HG03378 (cell line): ENCODE measurements around the gene CREB3L4.

Experiments used
- ATAC-seq: cut with Tn5 transposase; IDR thresholded peaks from one replicate; pipeline ENCODE4 v1.9.1; 2021; ENCODE audit warnings: mild to moderate bottlenecking, moderate library complexity; ENCODE audit not compliant: unreplicated experiment

Gene CREB3L4, protein sequence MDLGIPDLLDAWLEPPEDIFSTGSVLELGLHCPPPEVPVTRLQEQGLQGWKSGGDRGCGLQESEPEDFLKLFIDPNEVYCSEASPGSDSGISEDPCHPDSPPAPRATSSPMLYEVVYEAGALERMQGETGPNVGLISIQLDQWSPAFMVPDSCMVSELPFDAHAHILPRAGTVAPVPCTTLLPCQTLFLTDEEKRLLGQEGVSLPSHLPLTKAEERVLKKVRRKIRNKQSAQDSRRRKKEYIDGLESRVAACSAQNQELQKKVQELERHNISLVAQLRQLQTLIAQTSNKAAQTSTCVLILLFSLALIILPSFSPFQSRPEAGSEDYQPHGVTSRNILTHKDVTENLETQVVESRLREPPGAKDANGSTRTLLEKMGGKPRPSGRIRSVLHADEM

DNA sequence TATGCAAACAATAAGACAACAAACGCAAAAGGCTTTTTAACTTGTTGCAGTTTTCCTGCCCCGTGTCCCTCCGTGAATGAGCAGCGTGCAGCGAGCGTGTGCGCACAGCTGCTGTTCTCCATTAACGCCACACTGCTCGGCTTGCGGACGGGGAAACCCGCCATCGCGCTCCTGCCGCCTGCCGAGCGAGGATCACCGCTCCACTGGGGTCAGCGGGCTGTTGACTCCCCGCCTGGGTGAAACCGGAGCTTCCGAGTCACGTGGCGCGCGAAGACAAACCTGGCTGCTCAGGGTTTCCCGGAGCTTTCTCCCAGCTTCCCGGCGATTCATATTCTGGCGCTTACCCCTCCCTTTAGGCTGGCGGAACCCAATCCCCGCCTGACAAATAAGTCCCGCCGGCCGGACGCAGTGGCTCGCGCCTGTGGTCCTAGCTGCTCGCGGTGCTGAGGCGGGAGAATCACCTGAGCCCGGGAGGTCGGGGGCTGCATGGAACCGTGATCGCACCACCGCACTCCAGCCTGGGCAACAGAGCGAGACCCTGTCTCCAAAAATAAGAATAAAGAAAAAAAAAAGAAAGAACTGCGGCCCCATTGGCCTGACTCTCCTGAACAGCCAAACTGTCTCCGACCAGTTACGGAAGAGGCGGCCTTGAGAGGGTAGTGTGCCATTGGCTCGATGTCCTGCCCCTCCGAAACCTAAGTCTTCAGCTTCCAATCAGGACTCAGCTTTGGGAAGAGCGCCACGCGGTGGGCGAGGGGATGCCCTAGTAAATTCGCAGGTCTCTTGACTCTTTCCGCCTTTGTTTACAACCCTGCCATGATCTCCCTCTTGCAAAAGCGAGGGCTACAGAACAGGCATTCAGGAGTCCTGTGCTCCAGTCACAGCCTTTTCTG lies at the start of gene CREB3L4:
Gene CREB3L4 (plus strand): TSS at position 796 of the 893 bp plus-strand sequence. CDS start 624 bp downstream, outside the sequence.
- ATAC-seq: peak; percentile 76

DNA sequence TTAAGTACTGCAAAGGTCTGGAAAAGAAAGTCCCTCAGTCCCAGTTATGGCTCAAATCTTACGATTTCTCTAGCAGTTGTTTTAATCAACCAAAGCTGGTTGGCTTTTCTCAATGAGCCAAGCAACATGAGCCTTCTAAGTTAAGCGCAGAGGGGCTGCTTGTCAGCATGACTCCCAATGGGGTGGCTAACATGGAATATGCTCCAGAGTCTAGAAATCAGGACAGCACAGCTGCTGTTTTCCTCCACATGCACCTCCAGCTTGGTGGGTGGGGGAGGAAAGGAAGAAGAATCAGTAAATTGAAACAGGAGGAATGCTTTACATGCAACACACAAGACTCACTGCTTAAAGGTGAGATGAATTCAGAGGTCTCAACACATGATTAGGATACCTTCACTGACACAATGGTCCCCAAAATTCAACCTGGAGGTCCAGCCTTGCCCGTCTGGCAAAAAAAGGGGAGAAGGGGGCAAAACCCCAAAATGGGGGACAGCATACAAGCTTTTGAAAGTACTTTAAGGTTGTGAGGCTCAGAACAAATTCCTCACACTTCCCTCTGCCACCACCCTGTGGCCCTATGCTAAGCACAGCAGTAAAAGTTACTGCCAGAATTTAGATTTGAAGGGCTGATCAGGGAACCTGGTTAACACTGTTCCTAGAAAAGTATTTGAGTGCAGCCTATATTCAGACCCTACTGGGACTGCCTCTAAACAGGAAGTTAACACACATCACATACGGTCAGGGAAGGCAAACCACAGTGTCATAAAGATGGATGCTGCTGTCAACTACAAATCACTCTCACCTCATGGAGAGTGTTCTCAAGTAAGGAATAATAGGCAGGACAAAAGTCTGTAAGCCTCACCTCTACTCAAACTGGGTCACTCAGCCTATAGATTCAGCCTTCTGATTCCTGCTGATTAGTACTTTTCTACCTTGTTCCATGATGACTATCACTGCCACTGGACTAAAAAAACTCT lies 47.5 kb upstream of the CREB3L4 start:
- no peak for ATAC-seq

DNA sequence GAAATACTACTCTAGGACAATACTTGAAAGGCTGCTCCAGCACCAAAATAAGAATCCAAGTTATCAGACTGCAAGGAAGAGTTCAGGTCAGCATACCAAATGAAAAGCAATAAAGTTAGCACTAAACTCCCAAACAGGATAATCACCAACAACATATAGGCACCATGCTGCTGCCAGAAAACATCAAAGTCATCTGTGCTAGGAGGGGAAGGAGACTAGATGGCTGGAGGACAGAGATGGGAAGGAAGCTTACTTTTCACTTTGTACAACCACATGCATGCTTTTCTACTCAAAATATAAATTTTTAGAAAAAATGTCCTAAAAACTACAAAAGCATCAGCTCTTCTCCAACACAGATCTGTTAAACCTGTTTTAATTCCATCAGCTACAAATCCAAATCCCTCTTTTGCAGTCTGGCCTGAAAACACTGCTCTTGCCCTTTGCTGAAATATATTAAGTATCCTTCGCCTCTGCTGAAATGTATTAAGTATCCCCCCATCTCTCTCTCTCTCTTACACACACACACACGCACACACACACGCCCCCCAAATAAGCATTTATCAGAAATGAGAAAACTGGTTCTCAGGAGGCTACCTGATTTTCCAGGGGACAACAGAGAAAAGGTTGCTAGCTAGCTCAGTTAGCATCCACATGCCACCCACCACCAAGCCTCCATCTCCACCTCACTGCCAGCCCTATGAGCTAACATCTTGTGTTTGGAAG lies 46.5 kb upstream of the CREB3L4 start:
- no peak for ATAC-seq

DNA sequence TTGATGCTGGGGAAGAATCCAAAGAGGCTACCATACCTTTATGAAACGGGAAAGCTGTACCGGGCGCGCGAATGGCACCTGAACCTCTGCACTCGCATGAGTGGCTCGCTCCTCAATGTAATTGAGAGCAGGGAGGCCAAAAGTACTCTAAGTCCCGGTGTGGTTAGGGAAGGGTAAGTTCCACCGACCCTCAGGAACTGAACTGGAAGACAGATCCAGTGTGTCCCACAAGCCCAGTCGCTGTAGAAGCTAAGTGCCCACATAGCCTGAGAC lies 46.0 kb upstream of the CREB3L4 start:
- no peak for ATAC-seq

DNA sequence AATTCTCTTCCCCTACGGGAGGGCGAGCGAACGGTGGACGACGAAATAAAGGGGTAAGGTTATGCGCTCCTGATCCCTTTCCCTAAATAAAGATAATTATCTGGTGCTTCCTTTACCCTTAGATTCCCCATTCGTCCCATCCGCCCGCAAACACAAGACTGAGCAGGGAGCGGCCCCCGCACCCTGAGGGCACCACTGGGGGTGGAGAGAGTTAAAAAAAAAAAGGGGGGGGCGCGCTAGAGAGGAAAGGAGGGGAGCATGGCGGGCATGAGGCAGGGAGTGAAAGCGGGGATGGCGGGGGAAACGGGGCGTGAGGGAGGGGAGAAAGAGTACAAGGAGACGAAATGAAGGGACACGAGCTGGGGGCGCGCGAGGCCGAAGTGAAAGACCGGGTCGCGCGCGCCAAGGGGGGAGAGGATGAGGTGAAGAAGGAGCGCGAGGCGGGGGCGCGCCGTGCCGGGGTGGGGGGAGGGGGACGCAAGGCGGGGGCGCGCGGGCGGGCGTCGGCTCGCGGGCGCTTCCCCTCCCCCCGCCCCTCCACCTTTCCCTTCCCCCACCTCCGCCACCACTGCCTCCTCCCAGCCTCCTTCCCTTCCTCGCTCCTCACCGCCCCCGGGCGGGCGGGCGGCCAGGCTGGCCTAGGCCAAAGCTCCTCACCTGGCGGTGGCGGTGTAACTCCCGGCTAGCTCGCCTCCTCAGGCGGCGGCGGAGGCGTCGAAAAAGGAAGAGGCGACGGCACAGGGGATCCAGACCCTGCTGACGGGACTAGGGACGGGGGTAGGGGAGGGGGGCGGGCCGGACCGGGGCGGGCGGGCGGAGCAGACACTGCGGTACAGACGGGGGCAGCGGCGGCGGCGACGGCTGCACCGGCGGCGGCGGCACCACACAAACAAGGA lies 45.4 kb upstream of the CREB3L4 start:
- ATAC-seq: peak; percentile 3

DNA sequence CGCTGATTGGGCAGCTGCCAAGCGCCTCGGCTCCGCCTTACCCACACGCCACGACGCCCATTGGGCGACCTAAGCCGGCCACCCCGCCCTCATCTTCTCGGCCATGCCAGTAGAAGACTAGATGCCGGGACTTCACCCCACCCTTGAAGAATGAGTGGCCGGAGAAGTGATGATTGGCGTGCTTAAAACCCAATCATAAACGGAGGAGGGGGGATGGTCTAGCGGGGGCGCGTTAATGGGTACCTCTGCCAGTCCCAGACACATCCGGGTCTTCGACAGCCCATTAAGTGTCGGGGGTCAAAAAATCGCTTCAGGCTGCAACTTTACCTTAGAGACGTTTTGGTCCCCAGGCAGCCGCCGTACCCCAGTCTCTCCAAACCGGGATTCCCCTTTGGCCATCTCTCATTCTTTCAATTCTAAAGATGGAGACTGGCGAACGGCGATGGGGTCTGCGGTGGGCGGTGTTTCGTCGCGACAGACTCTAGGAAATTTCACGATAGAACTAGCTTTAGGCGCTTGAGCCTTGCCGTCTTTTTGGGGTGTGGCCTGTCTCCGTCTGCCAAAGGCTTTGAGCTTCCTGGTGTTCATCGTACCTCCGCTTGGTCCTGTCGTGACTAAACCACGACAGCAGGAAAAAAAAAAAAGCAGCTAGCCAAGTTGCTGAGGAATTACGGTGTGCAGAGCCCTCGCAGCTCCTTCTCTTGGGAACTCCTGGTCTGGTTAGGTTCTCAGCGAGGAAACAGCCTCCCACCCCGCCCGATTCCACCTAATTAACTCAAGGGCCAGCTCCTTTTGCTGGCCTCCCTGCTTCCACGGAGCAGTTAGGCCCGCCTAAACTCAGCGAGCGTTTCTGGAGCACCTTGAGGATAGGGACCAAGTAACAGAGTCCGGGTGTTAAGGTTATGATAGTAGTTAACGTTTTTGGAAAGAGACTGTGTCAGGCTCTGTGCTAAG lies 44.5 kb upstream of the CREB3L4 start, which contains the start of gene GATAD2B:
Gene GATAD2B (minus strand): TSS at position 1 of the 954 bp plus-strand sequence. CDS start 94,625 bp downstream, outside the sequence.
- peak; percentile 87 for ATAC-seq

DNA sequence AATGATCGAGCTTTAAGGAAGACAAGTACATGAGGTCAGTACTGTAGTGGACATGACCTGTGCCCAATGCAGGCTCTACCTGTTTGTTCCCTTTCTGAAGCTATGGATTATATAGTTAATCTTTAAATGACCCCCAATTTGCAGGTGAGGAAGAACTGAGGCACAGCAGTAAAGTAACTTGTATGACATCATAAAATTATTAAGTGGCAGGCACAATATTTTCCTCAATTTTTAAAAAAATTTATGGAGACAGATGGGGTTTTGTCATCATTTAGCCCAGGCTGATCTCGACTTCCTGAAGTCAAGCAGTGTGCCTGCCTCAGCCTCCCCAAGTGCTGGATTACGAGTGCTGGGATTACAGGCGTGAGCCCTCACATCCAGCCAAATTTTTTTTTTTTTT lies 41.3 kb upstream of the CREB3L4 start:
- ATAC-seq: no peak

DNA sequence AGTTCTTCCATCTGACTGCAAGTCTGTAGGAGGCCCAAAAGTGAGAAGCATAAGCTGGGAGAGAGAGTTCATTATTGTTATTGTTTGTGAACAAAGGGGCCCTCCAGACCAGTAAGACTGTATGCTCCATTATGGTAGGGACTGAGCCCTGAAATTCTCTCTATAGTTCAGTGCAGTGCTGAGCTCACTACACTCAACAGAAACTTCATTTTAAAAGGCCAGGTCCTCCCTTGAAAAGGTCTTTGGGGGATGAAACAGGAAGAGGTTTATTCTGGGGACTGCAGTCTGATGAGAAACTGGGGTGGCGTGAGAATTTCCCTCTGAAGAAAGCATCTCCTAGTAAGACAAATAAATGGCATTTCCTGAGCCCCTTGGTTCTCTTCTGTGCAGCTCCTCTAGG lies 39.5 kb upstream of the CREB3L4 start:
- no peak for ATAC-seq

DNA sequence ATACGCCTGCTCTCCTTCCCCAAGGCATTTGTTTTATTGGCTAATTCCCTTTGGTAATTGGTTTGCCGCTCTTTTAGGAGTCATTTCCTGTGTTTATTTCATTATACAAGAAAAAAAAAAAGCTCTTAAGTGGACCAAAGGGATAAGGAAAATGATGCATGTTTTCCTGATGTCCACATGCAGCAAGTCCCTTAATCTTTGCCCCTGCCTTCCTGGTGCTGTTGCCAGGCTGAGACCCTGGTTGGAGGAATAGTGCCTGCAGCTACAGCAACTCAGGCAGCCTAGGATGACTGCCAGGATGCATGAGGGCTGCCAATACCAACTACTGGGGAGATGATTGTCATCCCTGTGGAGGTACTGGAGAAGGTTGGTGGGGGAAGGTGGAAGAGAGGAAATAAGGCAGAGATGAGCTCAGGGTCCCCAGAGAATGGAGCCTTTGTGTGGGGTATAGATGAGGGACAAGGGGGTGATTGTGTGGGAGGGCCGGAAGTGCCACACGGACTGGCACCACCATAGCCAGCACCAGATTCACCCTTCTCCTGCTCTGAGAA lies 38.8 kb upstream of the CREB3L4 start:
- ATAC-seq: no peak

DNA sequence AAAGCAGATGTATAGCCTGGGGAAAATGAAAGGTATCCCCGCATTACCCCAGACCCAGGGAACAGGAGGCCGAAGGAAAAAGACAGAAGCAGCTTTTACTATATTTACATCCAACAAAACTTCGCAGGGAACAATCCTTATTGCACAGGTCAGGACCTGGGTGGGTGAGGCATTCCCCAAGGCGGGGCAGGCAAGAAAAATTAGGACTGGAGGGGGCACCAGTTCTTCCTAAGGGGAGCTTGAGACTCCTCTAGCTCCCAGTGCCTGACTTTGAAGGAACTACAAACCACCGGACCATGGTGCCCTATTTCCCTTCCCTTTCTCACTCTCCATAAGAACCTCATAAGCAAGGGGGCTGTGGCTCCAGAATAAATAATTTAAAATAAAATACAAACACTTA lies 38.3 kb upstream of the CREB3L4 start:
- no peak for ATAC-seq

DNA sequence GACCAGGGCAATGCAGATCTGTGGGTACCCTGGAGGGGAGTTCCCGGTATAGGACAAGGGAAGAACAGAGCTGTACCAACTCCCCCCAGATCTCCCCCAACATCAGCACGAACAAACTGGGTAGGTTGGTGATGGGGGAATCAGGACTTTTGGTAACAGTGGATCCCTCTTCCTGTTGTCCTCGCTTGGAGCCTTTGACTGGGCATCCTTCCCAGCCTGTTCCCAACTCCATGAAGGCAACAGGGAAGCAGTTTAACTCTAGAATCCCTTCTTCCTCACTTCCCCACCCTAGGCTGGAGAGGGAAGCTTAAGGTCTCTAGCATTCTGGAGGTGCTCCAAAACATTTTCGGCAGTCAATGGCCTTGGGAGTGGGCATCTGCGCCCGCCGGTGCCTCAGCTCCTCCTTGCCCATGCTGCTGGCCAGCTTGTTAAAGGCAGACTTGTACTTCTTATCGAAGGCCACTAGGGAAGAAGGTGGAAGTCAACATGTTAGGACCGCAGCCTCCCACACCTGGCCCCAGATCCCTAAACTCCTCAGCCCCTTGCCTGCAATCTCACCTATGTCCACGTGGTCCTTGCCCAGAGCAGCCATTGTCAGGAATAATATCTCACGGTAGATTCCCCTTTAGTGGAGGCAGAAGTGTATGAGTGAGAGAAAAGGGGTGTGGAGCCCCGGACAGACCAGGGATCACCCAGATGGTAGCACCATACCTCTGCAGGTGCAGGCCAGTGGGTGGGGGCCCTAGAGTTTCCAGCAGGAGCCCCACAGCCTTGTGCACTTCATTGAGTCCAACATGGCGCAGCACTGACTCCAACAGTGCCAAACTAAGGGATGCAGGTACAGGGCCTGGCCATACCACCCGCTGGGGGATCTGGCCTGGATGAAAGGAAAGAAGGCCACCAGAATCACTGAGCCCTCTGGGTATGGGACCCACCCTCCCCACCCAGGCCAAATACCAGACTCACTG lies 37.4 kb upstream of the CREB3L4 start:
- no peak for ATAC-seq

DNA sequence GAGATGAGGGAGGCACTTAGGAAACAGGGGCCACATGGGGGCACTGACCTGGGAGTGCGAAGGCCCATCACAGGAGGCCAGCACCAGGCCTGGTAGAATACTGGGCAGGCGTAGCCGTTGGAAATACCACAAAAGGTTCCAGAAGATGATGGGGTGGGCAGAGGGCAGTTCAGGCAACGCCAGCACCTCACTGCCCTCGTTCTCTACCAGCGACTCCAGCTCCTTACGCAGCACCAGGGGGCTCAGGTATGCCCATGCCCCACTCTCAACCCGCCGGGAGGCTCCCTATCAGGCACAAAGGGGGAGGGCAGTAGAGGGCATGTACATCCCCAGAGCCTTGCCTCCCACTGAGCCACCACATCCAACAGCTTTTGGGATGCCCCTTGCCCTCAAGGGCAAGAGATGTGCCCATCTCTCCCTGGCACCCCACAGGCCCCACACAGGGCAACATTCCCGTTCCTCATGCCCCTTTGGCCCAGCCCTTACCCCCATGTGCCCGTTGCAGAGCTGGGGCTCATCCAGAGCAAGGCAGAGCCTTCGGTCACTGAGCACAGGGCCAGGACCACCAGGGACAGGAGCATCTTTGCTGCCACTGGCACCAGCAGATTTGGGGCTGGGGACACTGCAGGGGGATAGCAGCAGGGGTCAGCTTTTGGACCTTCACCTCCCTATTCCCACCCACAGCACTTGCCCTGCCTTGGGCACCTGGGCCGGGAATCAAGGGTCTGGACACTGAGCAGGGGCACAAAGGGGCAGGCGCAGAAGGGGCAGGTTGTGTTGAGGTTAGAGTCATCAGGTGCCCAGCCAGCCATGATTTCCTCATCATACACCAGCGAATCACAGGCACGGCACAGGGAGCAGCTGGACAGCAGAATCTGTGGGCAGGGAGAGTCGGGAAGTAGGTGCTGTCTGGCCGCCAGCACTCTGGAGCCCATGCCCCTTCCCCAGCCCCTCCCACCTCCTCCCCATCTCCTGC lies 35.3 kb upstream of the CREB3L4 start:
- no peak for ATAC-seq

DNA sequence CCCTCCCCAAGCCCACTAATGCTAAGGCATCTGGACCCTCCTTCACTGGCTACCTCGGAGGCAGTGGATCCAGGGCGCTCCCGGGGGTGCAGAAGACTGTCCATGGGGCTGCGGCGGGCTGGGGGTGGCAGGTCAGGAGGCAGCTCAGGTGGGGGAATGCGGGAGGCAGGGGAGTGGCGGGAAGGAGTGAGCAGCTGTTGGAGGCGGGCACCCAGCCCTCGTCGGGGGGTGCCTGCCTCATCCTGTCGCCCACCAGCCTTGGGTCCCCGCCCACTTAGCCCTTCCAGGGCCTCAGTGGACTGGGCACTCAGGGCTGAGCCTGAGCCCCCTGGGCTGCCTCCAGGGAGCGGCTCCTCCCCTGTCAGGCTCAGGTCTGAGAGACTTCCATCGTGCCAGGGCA lies 34.3 kb upstream of the CREB3L4 start:
- no peak for ATAC-seq

DNA sequence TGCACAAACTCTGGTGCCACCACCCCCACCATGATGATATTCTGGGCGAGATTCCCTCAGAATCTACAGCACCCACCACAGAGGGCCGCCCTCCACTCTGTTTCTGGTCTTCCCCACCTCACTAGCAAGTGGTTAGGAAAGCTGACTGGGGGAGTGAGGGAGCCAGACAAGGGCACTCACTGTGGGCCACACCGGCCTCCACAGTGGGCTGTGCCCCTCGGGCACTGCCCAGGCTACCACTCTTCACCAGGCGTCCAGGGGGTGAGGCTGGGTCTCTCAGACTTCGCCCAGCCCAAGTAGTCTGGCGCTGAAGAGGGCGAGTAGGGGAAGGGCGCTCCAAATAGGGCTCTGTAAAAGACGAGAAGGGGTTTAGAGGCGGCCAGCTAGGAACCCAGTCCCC lies 33.7 kb upstream of the CREB3L4 start:
- ATAC-seq: no peak

DNA sequence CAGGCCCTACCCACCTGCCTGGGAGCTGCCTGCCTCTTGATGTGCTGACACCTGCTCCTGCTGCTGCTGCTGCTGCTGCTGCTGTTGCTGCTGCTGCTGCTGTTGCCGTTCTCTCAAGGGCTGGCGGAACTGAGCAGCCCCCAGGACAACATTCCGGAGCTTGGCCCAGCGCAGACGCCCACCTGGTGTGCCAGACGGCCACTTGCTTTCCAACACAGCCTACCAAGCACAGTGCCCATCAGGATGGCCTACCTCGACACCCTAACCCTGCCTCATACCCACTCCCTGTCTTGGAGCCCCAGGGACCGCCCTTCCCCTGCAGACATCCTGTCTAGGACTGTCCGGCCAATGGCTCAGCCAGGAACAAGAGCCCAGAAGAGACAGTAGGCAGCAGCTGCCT lies 33.0 kb upstream of the CREB3L4 start:
- ATAC-seq: no peak
